Mesendoderm (in vitro differentiated cells): ENCODE data around the gene PLET1. TPM values are rescaled to one million over a fixed set of nuclear protein-coding genes. Genes with fewer than 3 reads are reported as not detected.
"Not testable (repeated sequence)": the region's sequence is repeated elsewhere in the genome, so short reads cannot be mapped to it uniquely, and the experiment has no call there.

ENCODE experiments used
- DNase-seq: peaks from one replicate; pipeline ENCODE4 v3.0.0; 2013
- H2AK5ac ChIP-seq: 2 replicates; pipeline ENCODE4 v1.6.1; 2013; ENCODE audit warnings: low read length, inconsistent platforms
- H2BK120ac ChIP-seq: 2 replicates; pipeline ENCODE4 v1.6.1; 2013; ENCODE audit warnings: low read depth, mild to moderate bottlenecking, low read length, moderate library complexity, mixed read lengths
- H2BK15ac ChIP-seq: replicated peaks from 2 replicates; pipeline ENCODE4 v1.6.1; 2013; ENCODE audit warnings: low read depth, mild to moderate bottlenecking, moderate library complexity
- H2BK5ac ChIP-seq: 2 replicates; pipeline ENCODE4 v1.6.1; 2013; ENCODE audit warnings: low read length, inconsistent platforms
- H3K18ac ChIP-seq: 2 replicates; pipeline ENCODE4 v1.6.1; 2013; ENCODE audit warnings: mild to moderate bottlenecking, low read length, mixed read lengths
- H3K23ac ChIP-seq: one replicate; pipeline ENCODE4 v1.6.1; 2013; ENCODE audit warnings: low read length
- H3K27ac ChIP-seq: 2 replicates; pipeline ENCODE4 v1.5.1; 2013; ENCODE audit warnings: low read depth, mild to moderate bottlenecking, inconsistent platforms, low read length, moderate library complexity
- H3K27me3 ChIP-seq: 2 replicates; pipeline ENCODE4 v1.6.1; 2013; ENCODE audit warnings: low read length, control low read depth, mild to moderate bottlenecking, inconsistent platforms; ENCODE audit not compliant: insufficient read depth, poor library complexity
- H3K36me3 ChIP-seq: 2 replicates; pipeline ENCODE4 v1.6.1; 2013; ENCODE audit warnings: low read length, inconsistent platforms; ENCODE audit not compliant: control insufficient read depth, insufficient read depth
- H3K4ac ChIP-seq: one replicate; pipeline ENCODE4 v1.6.1; 2013; ENCODE audit warnings: low read depth, mild to moderate bottlenecking, low read length, moderate library complexity
- H3K4me1 ChIP-seq: 2 replicates; pipeline ENCODE4 v1.6.1; 2013; ENCODE audit warnings: low read depth, low read length, inconsistent platforms; ENCODE audit not compliant: control insufficient read depth
- H3K4me2 ChIP-seq: 2 replicates; pipeline ENCODE4 v1.6.1; 2013; ENCODE audit warnings: low read length
- H3K4me3 ChIP-seq: 2 replicates; pipeline ENCODE4 v1.5.1; 2013; ENCODE audit warnings: mild to moderate bottlenecking, low read length
- H3K56ac ChIP-seq: one replicate; pipeline ENCODE4 v1.6.1; 2013; ENCODE audit warnings: low read length
- H3K79me1 ChIP-seq: 2 replicates; pipeline ENCODE4 v1.6.1; 2013; ENCODE audit warnings: low read length, inconsistent platforms
- H3K79me2 ChIP-seq: 2 replicates; pipeline ENCODE4 v1.6.1; 2013; ENCODE audit warnings: mild to moderate bottlenecking, low read length; ENCODE audit not compliant: control insufficient read depth, insufficient read depth
- H3K9ac ChIP-seq: 2 replicates; pipeline ENCODE4 v1.6.1; 2013; ENCODE audit warnings: low read length, inconsistent platforms
- H4K5ac ChIP-seq: one replicate; pipeline ENCODE4 v1.6.1; 2013; ENCODE audit warnings: low read length
- H4K8ac ChIP-seq: one replicate; pipeline ENCODE4 v1.6.1; 2013; ENCODE audit warnings: low read depth, mild to moderate bottlenecking, control low read depth, low read length, moderate library complexity
- WGBS: extraction: QIAGEN DNeasy Blood & Tissue Kit; methylation state at CpG from one replicate; pipeline ENCODE4 v1.1.7; 2013; ENCODE audit warnings: low lambda C conversion rate, missing lambda C conversion rate; ENCODE audit not compliant: insufficient coverage; ENCODE audit errors: extremely low coverage; 5-methylcytosine and 5-hydroxymethylcytosine counted together
- small RNA-seq: library from polyadenylated mRNA; stranded (forward); fragments of <200 nt; extraction: miRNeasy Mini kit (QIAGEN cat#:217004); gene quantifications from one replicate; pipeline ENCODE3, GENCODE V24; 2013; ENCODE audit not compliant: insufficient read depth

PLET1 gene

DNA sequence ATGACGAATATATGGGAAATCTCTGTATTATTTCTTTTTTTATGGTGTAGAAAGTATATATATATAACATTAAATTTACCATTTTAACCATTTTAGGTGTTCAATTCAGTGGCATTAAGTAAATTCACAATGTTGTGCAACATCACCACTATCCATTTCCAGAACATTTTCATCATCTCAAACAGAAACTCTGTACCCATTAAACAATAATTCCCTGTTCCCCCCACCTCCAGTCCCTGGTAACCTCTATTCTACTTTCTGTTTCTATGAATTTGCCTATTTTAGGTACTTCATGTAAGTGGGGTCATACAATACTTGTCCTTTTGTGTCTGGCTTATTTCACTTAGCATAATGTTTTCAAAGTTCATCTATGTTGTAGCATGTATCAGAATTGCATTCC, 49.8 kb downstream of the PLET1 start:
- no peak overlapping the region for H2BK120ac ChIP-seq
- no peak overlapping the region for H2BK15ac ChIP-seq
- no peak overlapping the region for H3K23ac ChIP-seq
- no peak overlapping the region for H3K4ac ChIP-seq
- H3K79me1 ChIP-seq: no peaks in the 10 kb centered on the region
- no peak for DNase-seq
- no peak overlapping the region for H3K9ac ChIP-seq
- no peaks in the 10 kb centered on the region for H3K4me1 ChIP-seq
- H3K79me2 ChIP-seq: no peaks in the 10 kb centered on the region
- H3K4me3 ChIP-seq: no peak overlapping the region
- H3K36me3 ChIP-seq: no peaks in the 10 kb centered on the region
- no peak overlapping the region for H4K8ac ChIP-seq
- H3K18ac ChIP-seq: no peak overlapping the region
- H3K56ac ChIP-seq: no peak overlapping the region
- H2AK5ac ChIP-seq: no peak overlapping the region
- no peak overlapping the region for H4K5ac ChIP-seq
- WGBS: no CpG with 5 or more reads among the region's 1 CpG
- no peak overlapping the region for H2BK5ac ChIP-seq
- H3K4me2 ChIP-seq: no peak overlapping the region
- no peaks in the 10 kb centered on the region for H3K27me3 ChIP-seq
- no peak overlapping the region for H3K27ac ChIP-seq

DNA sequence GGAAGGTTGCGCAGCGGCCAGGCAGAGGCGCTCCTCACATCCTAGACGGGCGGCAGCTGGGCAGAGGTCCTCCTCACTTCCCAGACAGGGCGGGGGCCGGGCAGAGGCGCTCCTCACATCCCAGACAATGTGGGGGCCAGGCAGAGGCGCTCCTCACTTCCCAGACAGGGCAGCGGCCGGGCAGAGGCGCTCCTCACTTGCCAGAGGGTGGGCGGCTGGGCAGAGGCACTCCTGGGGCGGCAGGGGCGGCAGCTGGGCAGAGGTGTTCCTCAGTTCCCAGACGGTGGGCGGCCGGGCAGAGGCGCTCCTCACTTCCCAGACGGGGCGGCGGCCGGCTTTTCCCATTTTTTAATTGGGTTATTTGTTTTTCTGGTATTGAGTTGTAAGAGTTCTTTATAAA, 54.6 kb downstream of the PLET1 start:
- H2BK120ac ChIP-seq: no peak overlapping the region
- no peak overlapping the region for H3K18ac ChIP-seq
- no peak overlapping the region for H4K5ac ChIP-seq
- no peaks in the 10 kb centered on the region for H3K4me1 ChIP-seq
- H2BK15ac ChIP-seq: no peak overlapping the region
- no peak overlapping the region for H2AK5ac ChIP-seq
- no peaks in the 10 kb centered on the region for H3K79me2 ChIP-seq
- H3K4ac ChIP-seq: no peak overlapping the region
- H3K79me1 ChIP-seq: no peaks in the 10 kb centered on the region
- H3K27me3 ChIP-seq: no peaks in the 10 kb centered on the region
- H2BK5ac ChIP-seq: no peak overlapping the region
- H3K27ac ChIP-seq: no peak overlapping the region
- no peak overlapping the region for H3K4me2 ChIP-seq
- H3K23ac ChIP-seq: no peak overlapping the region
- WGBS: no CpG with 5 or more reads among the region's 23 CpGs
- DNase-seq: no peak
- no peaks in the 10 kb centered on the region for H3K36me3 ChIP-seq
- H3K56ac ChIP-seq: no peak overlapping the region
- no peak overlapping the region for H4K8ac ChIP-seq
- no peak overlapping the region for H3K9ac ChIP-seq
- H3K4me3 ChIP-seq: no peak overlapping the region

DNA sequence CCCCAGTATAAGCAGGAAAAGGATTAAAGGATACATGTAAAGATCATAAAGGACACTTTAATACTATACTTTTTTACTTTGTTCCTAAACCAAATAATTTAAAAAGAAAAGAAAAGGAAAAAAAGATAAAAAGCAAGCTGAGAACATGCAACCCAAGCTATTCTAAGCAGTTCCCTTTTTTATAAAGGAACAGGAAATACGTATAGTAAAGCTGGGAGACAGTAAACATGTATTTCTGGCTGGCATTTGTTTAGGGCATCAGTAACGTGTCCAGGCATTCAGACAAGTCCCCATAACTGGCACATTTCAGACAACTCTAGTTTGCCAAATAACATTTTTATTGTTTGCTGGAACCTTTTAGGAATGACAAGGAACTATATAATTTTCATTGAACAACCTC, 60.4 kb downstream of the PLET1 start:
- no peak for DNase-seq
- Histone ChIP-seq H2AK5ac (no peak overlapping the region), H3K4me1 (no peaks in the 10 kb centered on the region), H3K4ac (no peak overlapping the region), H2BK120ac (no peak overlapping the region), H3K9ac (no peak overlapping the region), H3K79me1 (no peaks in the 10 kb centered on the region), H3K23ac (no peak overlapping the region), H3K4me3 (no peak overlapping the region), H3K27me3 (no peaks in the 10 kb centered on the region), H3K79me2 (no peaks in the 10 kb centered on the region), H2BK5ac (no peak overlapping the region), H3K56ac (no peak overlapping the region), H2BK15ac (no peak overlapping the region), H3K27ac (no peak overlapping the region), H4K8ac (no peak overlapping the region), H3K18ac (no peak overlapping the region), H3K36me3 (no peaks in the 10 kb centered on the region), H3K4me2 (no peak overlapping the region), H4K5ac (no peak overlapping the region)
- WGBS: no CpG with 5 or more reads among the region's 2 CpGs

DNA sequence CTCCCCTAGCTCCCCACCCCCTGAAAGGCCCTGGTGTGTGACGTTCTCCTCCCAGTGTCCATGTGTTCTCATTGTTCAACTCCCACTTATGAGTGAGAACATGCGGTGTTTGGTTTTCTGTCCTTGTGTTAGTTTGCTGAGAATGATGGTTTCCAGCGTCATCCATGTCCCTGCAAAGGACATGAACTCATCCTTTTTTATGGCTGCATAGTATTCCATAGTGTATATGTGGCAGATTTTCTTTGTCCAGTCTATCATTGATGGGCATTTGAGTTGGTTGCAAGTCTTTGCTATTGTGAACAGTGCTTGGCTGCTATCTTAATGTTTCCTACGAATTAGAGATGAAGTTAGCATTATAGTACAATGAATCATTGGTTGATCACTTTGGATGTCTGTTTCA, 61.6 kb downstream of the PLET1 start:
- H3K18ac ChIP-seq, H2BK15ac ChIP-seq, H2AK5ac ChIP-seq, H3K9ac ChIP-seq, H3K23ac ChIP-seq, H3K56ac ChIP-seq, H3K4ac ChIP-seq, DNase-seq, H3K79me1 ChIP-seq, H4K8ac ChIP-seq, H3K79me2 ChIP-seq, H4K5ac ChIP-seq, H2BK5ac ChIP-seq, H3K4me3 ChIP-seq, H3K4me2 ChIP-seq, H3K36me3 ChIP-seq, H3K27me3 ChIP-seq, H3K27ac ChIP-seq, H3K4me1 ChIP-seq, H2BK120ac ChIP-seq: not testable (repeated sequence)
- WGBS: no CpG with 5 or more reads among the region's 4 CpGs

Small RNAs within 50 kb of the gene (small RNA-seq; reads per million reads assigned to genes)
- gene MRPS36P4: not detected
